GM12892 (cell line): ENCODE results near the gene FTO.

ENCODE experiments used
- POLR2A ChIP-seq: IDR thresholded peaks from 2 replicates; pipeline ENCODE4 v1.6.1; 2011; ENCODE audit warnings: low read depth, low read length, control low read depth
- POLR2AphosphoS5 ChIP-seq: IDR thresholded peaks from 2 replicates; pipeline ENCODE4 v1.6.1; 2011; ENCODE audit warnings: low read depth, low read length, control low read depth

- TF ChIP-seq POLR2A (no peak), POLR2AphosphoS5 (no peak)
Observed at GRCh38 chr16:53822936-53823529, 119.1 kb downstream of the FTO start.
